Lower lobe of right lung (tissue), 2 donors: Measurements from ENCODE around the gene ABCF1. TPM values are rescaled to one million over a fixed set of nuclear protein-coding genes. Genes with fewer than 3 reads are reported as not detected.

Experiments used
- ATAC-seq, 2 donors: fragments of 200-7000 bp; cut with Tn5 transposase; one replicate each; pipeline ENCODE4 v1.9.1; 2020 to 2022; ENCODE audit warnings: mild to moderate bottlenecking in 2 of 2, moderate library complexity in 2 of 2
- DNase-seq: peaks from one replicate; pipeline ENCODE4 v3.0.0-alpha.2; 2020
- H3K27ac ChIP-seq: fragments of 200-600 bp; one replicate; pipeline ENCODE4 v1.8.0; 2022
- H3K27me3 ChIP-seq: fragments of 200-600 bp; one replicate; pipeline ENCODE4 v1.8.0; 2022; ENCODE audit warnings: low read depth
- H3K36me3 ChIP-seq: fragments of 200-600 bp; one replicate; pipeline ENCODE4 v1.8.0; 2022; ENCODE audit warnings: mild to moderate bottlenecking
- H3K4me1 ChIP-seq: fragments of 200-600 bp; one replicate; pipeline ENCODE4 v1.8.0; 2022
- H3K4me3 ChIP-seq: fragments of 200-600 bp; one replicate; pipeline ENCODE4 v1.8.0; 2022; ENCODE audit warnings: mild to moderate bottlenecking
- H3K9me3 ChIP-seq: fragments of 200-600 bp; one replicate; pipeline ENCODE4 v1.8.0; 2022
- intact Hi-C: fragments of 100-400 bp; cut with DNase I; formaldehyde crosslinking; loops from one replicate; pipeline ENCODE4 v1.11.0; 2022
- total RNA-seq: library from RNA; stranded (reverse); fragmentation: NEBNext Ultra II Directional; extraction: Animal tissue kit (Norgen Biotek cat#: 25700); gene quantifications from one replicate; pipeline ENCODE4 v1.2.1, GENCODE V29; 2021
- TF ChIP-seq, protein P1 (sequence below): fragments of 200-600 bp; IDR thresholded peaks from one replicate; pipeline ENCODE4 v1.8.0; 2022; ENCODE audit warnings: antibody characterized with exemption, mild to moderate bottlenecking
- donor health status: DM: no; HTN: yes; CAD: no; lungs with severe emphysema.

Gene ABCF1
- total RNA-seq, 1 donor from 2014 or later = 40.0 TPM

GRCh38 chr6:30537931-30538330, 33.3 kb upstream of the ABCF1 start:
- Histone ChIP-seq H3K27me3 (no peaks in the 10 kb centered on the region), H3K4me3 (no peak overlapping the region), H3K9me3 (no peaks in the 10 kb centered on the region), H3K4me1 (peaks cover 17% of the 10 kb centered on the region), H3K27ac (no peak overlapping the region), H3K36me3 (no peaks in the 10 kb centered on the region)
- ATAC-seq (no peak), DNase-seq (no peak)
- intact Hi-C loops = no loop called here
- TF ChIP-seq, protein P1, sequence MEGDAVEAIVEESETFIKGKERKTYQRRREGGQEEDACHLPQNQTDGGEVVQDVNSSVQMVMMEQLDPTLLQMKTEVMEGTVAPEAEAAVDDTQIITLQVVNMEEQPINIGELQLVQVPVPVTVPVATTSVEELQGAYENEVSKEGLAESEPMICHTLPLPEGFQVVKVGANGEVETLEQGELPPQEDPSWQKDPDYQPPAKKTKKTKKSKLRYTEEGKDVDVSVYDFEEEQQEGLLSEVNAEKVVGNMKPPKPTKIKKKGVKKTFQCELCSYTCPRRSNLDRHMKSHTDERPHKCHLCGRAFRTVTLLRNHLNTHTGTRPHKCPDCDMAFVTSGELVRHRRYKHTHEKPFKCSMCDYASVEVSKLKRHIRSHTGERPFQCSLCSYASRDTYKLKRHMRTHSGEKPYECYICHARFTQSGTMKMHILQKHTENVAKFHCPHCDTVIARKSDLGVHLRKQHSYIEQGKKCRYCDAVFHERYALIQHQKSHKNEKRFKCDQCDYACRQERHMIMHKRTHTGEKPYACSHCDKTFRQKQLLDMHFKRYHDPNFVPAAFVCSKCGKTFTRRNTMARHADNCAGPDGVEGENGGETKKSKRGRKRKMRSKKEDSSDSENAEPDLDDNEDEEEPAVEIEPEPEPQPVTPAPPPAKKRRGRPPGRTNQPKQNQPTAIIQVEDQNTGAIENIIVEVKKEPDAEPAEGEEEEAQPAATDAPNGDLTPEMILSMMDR = no peak

- H3K36me3 ChIP-seq = peaks cover 19% of the 10 kb centered on the region
- peak; percentile 83 for DNase-seq
- ATAC-seq = peak; percentile 85
- H3K9me3 ChIP-seq = no peaks in the 10 kb centered on the region
- peak overlapping the region; percentile 76 for H3K27ac ChIP-seq
- H3K4me1 ChIP-seq = peaks cover 31% of the 10 kb centered on the region
- intact Hi-C loops = loop anchor here (10.0 kb wide), 1 partner anchor 57 kb away; the partner anchor contains the start of gene HLA-E
- H3K27me3 ChIP-seq = no peaks in the 10 kb centered on the region
- H3K4me3 ChIP-seq = peak overlapping the region; percentile 47
- TF ChIP-seq, protein P1 = peak; percentile 99
These were observed 29.5 kb upstream of the ABCF1 start for GRCh38 chr6:30541515-30542403.

GRCh38 chr6:30542404-30542725, 28.9 kb upstream of the ABCF1 start:
- TF ChIP-seq, protein P1 = no peak
- Histone ChIP-seq H3K4me1 (peaks cover 31% of the 10 kb centered on the region), H3K36me3 (peaks cover 25% of the 10 kb centered on the region), H3K27me3 (no peaks in the 10 kb centered on the region), H3K27ac (peak overlapping the region; percentile 76), H3K9me3 (no peaks in the 10 kb centered on the region), H3K4me3 (peak overlapping the region; percentile 47)
- ATAC-seq (peak in 1 of 2 donors; percentile 10), DNase-seq (no peak)
- intact Hi-C loops = loop anchor here (10.0 kb wide), 1 partner anchor 58 kb away; the partner anchor contains the start of gene HLA-E

DNA sequence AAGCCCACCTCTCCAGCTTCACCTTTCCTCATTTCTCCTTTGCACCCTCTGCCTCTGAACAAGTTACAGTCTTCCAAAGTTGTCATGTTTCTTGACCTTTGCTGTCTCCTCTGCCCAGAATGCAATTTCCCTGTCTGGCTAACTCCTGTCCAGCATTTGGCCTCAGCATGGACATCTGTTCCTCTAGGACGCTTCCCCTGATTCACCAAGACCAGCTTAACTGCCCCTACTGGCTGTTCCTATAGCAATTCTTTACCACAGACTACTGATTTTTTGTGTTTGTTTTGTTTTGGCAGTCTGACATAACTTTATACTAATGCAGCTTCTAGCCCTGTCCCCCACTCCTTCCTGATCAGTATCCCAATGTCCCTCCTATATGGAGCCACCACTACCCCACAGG, 28.3 kb upstream of the ABCF1 start:
- no peak for ATAC-seq
- TF ChIP-seq, protein P1 = no peak
- Histone ChIP-seq H3K4me3 (no peak overlapping the region), H3K27me3 (no peaks in the 10 kb centered on the region), H3K9me3 (no peaks in the 10 kb centered on the region), H3K27ac (peak overlapping the region; percentile 76), H3K4me1 (peaks cover 31% of the 10 kb centered on the region), H3K36me3 (peaks cover 31% of the 10 kb centered on the region)
- DNase-seq = no peak
- intact Hi-C loops = loop anchor here (10.0 kb wide), 1 partner anchor 58 kb away; the partner anchor contains the start of gene HLA-E

DNA sequence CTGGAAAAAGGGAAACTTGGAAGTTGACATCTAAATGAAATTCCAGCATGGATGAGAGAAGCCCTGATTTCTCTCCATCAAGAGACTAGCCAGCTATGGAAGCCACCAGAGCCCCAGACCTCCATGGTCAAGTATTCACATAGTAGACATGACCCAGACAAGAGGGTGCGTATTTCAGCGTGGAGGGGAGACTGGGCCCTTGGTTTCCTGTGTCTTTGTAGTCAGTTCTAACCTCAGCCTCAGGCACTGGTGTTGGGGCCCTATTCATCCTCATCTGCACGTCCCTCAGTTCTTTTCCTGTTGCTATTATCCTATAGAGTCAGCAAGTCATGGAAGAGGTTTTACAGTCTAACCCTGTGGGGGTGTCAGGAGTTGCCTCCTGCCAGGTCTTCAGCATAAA, 27.4 kb upstream of the ABCF1 start:
- intact Hi-C loops = loop anchor here (10.0 kb wide), 1 partner anchor 59 kb away; the partner anchor contains the start of gene HLA-E
- DNase-seq = no peak
- Histone ChIP-seq H3K4me3 (no peak overlapping the region), H3K27me3 (no peaks in the 10 kb centered on the region), H3K27ac (peak overlapping the region; percentile 51), H3K4me1 (peaks cover 31% of the 10 kb centered on the region), H3K36me3 (peaks cover 40% of the 10 kb centered on the region), H3K9me3 (no peaks in the 10 kb centered on the region)
- ATAC-seq = no peak
- TF ChIP-seq, protein P1 = no peak
